PC-9 (cell line): Measurements from ENCODE around the gene SCN8A.

Experiments used
- CTCF ChIP-seq: fragments of 200-600 bp; sonication (generic); conservative IDR thresholded peaks from 2 replicates; pipeline ENCODE4 v1.6.1; 2017; ENCODE audit warnings: mixed run types, antibody characterized with exemption, mild to moderate bottlenecking, moderate library complexity
- EZH2 ChIP-seq: fragments of 200-600 bp; sonication (generic); IDR thresholded peaks from 2 replicates; pipeline ENCODE4 v1.8.0; 2017; ENCODE audit warnings: antibody characterized with exemption, low read depth

- TF ChIP-seq CTCF (no peak), EZH2 (no peak)
These were observed 254.4 kb downstream of the SCN8A start for GRCh38 chr12:51845482-51845881.
